SK-N-MC (cell line): ENCODE data around the gene RPP25L.

Experiments
- EZH2 ChIP-seq: fragments of 200-600 bp; sonication (generic); IDR thresholded peaks from one replicate; pipeline ENCODE4 v1.6.1; 2017; ENCODE audit warnings: antibody characterized with exemption
- POLR2AphosphoS5 ChIP-seq: IDR thresholded peaks from 2 replicates; pipeline ENCODE4 v1.6.1; 2012; ENCODE audit warnings: mild to moderate bottlenecking, low read depth, low read length, borderline replicate concordance

DNA sequence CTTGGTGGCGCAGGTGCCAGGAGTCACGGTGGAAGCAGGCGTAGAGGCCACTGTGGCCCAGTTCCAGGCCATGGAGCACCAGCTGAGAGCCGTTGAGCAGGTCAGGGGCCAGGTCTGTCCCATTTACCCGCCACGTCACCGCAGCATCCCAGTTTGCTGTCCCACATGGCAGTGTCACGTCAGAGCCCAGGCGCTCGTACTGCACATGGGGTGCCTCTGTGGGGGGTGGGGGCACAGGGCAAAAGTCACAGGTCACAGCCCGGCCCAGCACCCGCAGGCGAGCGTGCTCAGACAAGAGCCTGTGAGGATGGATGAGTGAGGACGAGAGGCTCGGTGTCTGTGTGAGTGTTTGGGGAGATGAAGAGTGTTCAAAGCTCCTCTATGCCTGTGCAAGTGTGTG lies 47.3 kb downstream of the RPP25L start:
- TF ChIP-seq EZH2 (no peak), POLR2AphosphoS5 (no peak)
